Measurements from ENCODE around the gene MRPS18A. TPM values are rescaled to one million over a fixed set of nuclear protein-coding genes. Genes with fewer than 3 reads are reported as not detected.

MRPS18A gene
- total and polyA plus RNA-seq, 2 experiments from 2014 or later: 58.6 to 62.7 TPM

DNA sequence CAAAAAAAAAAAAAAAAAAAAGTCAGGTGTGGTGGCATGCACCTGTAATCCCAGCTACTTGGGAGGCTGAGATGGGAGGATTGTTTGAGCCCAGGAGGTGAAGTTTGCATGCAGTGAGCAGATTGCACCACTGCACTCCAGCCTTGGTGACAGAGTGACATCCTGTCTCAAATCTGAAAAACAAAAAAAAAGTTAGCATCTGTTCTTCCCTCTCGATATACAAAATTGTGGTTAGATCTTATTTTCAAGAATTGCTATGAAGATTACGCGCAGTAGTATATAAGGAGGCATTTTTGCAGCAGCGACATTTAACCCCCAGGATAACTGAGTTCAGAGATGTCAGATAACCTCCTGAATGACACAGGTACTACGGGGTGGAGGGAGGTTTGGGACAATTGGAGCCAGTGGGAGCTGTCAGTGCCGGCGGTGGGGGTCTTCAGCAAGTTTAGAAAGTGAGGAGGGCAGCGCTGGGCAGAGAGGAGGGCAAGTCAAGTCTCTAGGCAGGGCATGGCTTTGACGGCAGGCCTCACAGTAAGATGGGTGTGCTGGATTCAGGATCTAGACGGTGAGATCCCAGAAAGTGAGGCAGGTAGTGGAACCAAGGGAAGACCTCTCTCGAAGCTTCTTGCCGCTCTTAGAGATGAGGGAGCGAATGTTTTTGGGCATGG lies 26.2 kb upstream of the MRPS18A start:
- no peak for ATAC-seq
- no peaks in the 10 kb centered on the region for H3K4me1 ChIP-seq (ENCODE audit: insufficient read depth)
- H3K27ac ChIP-seq (ENCODE audit: low read depth): no peak overlapping the region
- Mint-ChIP-seq H3K36me3 (ENCODE audit: low read depth) (no peaks in the 10 kb centered on the region), H3K27me3 (ENCODE audit: insufficient read depth, low read depth, poor library complexity) (peaks cover 19% of the 10 kb centered on the region), H3K4me1 (peaks cover 20% of the 10 kb centered on the region), H3K4me3 (no peak overlapping the region), H3K9me3 (no peaks in the 10 kb centered on the region), H3K27ac (no peak overlapping the region)
- no peak overlapping the region for H3K4me2 ChIP-seq
- TF ChIP-seq STAT1 (IDR thresholded peaks at IDR 0.05; ENCODE audit: unreplicated experiment): no peak
- no peak for TF ChIP-seq ZNF331 (CRISPR knock-in tag; IDR thresholded peaks at IDR 0.05; ENCODE audit: low read depth)
- TF ChIP-seq CREB1 (CRISPR knock-in tag; IDR thresholded peaks at IDR 0.05; ENCODE audit: low read depth): no peak
- TF ChIP-seq, protein P1, sequence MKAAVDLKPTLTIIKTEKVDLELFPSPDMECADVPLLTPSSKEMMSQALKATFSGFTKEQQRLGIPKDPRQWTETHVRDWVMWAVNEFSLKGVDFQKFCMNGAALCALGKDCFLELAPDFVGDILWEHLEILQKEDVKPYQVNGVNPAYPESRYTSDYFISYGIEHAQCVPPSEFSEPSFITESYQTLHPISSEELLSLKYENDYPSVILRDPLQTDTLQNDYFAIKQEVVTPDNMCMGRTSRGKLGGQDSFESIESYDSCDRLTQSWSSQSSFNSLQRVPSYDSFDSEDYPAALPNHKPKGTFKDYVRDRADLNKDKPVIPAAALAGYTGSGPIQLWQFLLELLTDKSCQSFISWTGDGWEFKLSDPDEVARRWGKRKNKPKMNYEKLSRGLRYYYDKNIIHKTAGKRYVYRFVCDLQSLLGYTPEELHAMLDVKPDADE (IDR thresholded peaks at IDR 0.05): no peak
- TF ChIP-seq EZH2phosphoT487 (IDR thresholded peaks at IDR 0.05; ENCODE audit: unreplicated experiment): no peak
- no peak for TF ChIP-seq ZNF114 (CRISPR knock-in tag; IDR thresholded peaks at IDR 0.05)
- H3K4me3 ChIP-seq: no peak overlapping the region
- no peaks in the 10 kb centered on the region for H3K9me2 ChIP-seq (ENCODE audit: insufficient read depth)
- no peak for DNase-seq (ENCODE audit: low spot score)
- no peaks in the 10 kb centered on the region for H3K27me3 ChIP-seq (ENCODE audit: insufficient read depth)
- no peaks in the 10 kb centered on the region for H3F3A ChIP-seq (replicated peaks; ENCODE audit: low read depth)
- no peaks in the 10 kb centered on the region for H4K20me1 ChIP-seq (replicated peaks; ENCODE audit: insufficient read depth)
- H2AFZ ChIP-seq: no peak overlapping the region
- H3K36me3 ChIP-seq (ENCODE audit: insufficient read depth): no peaks in the 10 kb centered on the region
- H3K79me2 ChIP-seq (replicated peaks; ENCODE audit: insufficient read depth): no peaks in the 10 kb centered on the region

- H3K4me3 ChIP-seq: no peak overlapping the region
- Mint-ChIP-seq H3K4me1 (peaks cover 24% of the 10 kb centered on the region), H3K4me3 (no peak overlapping the region), H3K9me3 (no peaks in the 10 kb centered on the region), H3K36me3 (ENCODE audit: low read depth) (no peaks in the 10 kb centered on the region), H3K27me3 (ENCODE audit: insufficient read depth, low read depth, poor library complexity) (peaks cover 17% of the 10 kb centered on the region), H3K27ac (no peak overlapping the region)
- no peak for ATAC-seq
- H3K4me1 ChIP-seq (ENCODE audit: insufficient read depth): no peaks in the 10 kb centered on the region
- H3K4me2 ChIP-seq: no peak overlapping the region
- H3K36me3 ChIP-seq (ENCODE audit: insufficient read depth): no peaks in the 10 kb centered on the region
- H3K79me2 ChIP-seq (replicated peaks; ENCODE audit: insufficient read depth): no peaks in the 10 kb centered on the region
- DNase-seq (ENCODE audit: low spot score): no peak
- no peaks in the 10 kb centered on the region for H3K9me2 ChIP-seq (ENCODE audit: insufficient read depth)
- H4K20me1 ChIP-seq (replicated peaks; ENCODE audit: insufficient read depth): no peaks in the 10 kb centered on the region
- H2AFZ ChIP-seq: no peak overlapping the region
- no peaks in the 10 kb centered on the region for H3F3A ChIP-seq (replicated peaks; ENCODE audit: low read depth)
- H3K27ac ChIP-seq (ENCODE audit: low read depth): no peak overlapping the region
- no peaks in the 10 kb centered on the region for H3K27me3 ChIP-seq (ENCODE audit: insufficient read depth)
- TF ChIP-seq POLR2AphosphoS5 (IDR thresholded peaks at IDR 0.05; ENCODE audit: low read depth) (no peak), REST (IDR thresholded peaks at IDR 0.05; ENCODE audit: unreplicated experiment) (no peak), CREB1 (CRISPR knock-in tag; IDR thresholded peaks at IDR 0.05; ENCODE audit: low read depth) (no peak), CTCF (conservative IDR thresholded peaks at IDR 0.05; ENCODE audit: low read depth in 2 of 2) (no peak)
These were observed 25.0 kb upstream of the MRPS18A start for GRCh38 chr6:43712579-43712978.

All from GM23338 (cell line).